DMS53 treated with DMSO at 0.1 percent for 48 hours (cell line): ENCODE results near the gene CELSR1.

Experiments used
- DNase-seq: peaks from one replicate; lab custom pipeline; 2025; ENCODE audit not compliant: unreplicated experiment; lab: John Stamatoyannopoulos, UW

Gene CELSR1

GRCh38 chr22:46462726-46463371, 74.6 kb downstream of the CELSR1 start:
- DNase-seq: no peak

- DNase-seq: no peak
Measured at GRCh38 chr22:46461566-46462180, 75.7 kb downstream of the CELSR1 start.

GRCh38 chr22:46460857-46461256, 76.6 kb downstream of the CELSR1 start:
- no peak for DNase-seq

- DNase-seq: no peak
Measured at GRCh38 chr22:46459347-46460065, 77.9 kb downstream of the CELSR1 start.

- DNase-seq: no peak
Measured at GRCh38 chr22:46458525-46458924, 78.9 kb downstream of the CELSR1 start.

GRCh38 chr22:46457502-46458488, 79.6 kb downstream of the CELSR1 start:
- no peak for DNase-seq

GRCh38 chr22:46456818-46457163, 80.6 kb downstream of the CELSR1 start:
- DNase-seq: no peak

GRCh38 chr22:46455446-46455845, 82.0 kb downstream of the CELSR1 start:
- DNase-seq: no peak

- DNase-seq: no peak
Measured at GRCh38 chr22:46454504-46455269, 82.7 kb downstream of the CELSR1 start.

- DNase-seq: no peak
Measured at GRCh38 chr22:46453829-46454503, 83.5 kb downstream of the CELSR1 start.

- no peak for DNase-seq
Measured at GRCh38 chr22:46453006-46453828, 84.2 kb downstream of the CELSR1 start.

GRCh38 chr22:46452195-46453005, 85.0 kb downstream of the CELSR1 start:
- no peak for DNase-seq

- no peak for DNase-seq
Measured at GRCh38 chr22:46451741-46452140, 85.7 kb downstream of the CELSR1 start.

- DNase-seq: no peak
Measured at GRCh38 chr22:46450931-46451561, 86.4 kb downstream of the CELSR1 start.

- DNase-seq: no peak
Measured at GRCh38 chr22:46449974-46450745, 87.3 kb downstream of the CELSR1 start.

- no peak for DNase-seq
Measured at GRCh38 chr22:46449116-46449691, 88.2 kb downstream of the CELSR1 start.

GRCh38 chr22:46448333-46448732, 89.1 kb downstream of the CELSR1 start:
- no peak for DNase-seq
